ENCODE data around the gene SNRPD3.

SNRPD3 gene

DNA sequence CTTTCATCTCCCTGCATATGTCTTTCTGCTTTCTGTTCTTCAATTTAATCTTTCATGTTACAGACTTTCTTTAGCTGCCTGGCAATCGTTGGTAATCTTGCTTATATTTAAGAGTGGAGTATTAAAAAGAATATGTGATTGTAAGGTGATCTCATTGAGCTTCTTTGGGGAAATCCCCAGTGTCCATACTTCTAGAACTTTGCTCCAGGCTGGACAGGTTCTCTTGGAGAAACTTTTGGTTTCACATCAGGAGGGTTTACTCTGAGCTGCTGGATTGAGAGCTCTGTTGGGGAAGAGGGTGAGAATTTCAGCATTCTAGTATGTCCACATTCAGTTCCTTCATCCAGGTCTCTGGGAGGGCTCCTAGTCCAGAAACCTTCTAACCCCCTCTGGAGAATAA is 21.0 kb downstream of the SNRPD3 start:
- no peak for DNase-seq

DNA sequence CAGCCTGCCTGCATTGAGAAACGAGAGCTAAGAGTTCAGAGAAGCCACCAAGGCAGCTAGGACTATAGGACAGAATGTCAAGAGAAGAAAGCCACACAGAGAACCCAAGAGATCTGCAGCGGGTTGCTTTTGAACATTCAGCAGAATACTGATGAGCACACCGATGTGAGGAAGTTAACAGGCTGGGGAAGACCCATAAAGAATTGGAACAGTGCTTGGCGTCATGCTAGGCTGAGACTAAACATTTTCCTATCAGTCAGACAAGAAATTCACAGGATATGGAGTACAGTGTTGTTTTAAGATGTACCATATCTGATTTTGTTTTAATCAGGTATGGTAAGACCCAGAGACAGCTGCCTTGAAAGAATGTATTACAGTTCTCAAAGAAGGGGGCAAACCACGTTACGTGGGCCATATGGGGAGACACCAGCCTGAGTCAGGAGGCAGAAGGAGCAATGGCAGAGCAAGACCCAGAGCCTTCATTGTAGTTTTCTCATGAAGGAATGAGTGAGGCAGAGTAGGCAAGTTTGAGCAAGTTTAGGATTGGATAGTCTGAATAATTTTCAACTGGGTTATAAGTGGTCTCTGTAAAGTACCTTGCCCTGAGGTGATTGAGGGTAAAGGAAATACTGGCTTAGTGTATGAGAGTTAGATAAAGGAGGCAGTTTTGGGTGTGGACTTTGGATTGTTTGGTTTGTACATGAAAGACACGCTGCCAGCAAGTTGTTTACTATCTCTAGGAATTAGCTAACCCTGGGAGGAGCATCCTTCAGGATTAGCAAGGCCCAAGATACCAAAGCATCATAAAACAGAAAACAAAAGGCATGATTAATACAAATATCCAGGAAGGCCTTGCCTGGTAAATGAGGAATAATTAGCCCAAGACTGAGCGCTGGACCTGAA is 22.8 kb downstream of the SNRPD3 start:
- DNase-seq, result no peak

- no peak for DNase-seq
These were observed 23.4 kb downstream of the SNRPD3 start for GRCh38 chr22:24579258-24579601.

DNA sequence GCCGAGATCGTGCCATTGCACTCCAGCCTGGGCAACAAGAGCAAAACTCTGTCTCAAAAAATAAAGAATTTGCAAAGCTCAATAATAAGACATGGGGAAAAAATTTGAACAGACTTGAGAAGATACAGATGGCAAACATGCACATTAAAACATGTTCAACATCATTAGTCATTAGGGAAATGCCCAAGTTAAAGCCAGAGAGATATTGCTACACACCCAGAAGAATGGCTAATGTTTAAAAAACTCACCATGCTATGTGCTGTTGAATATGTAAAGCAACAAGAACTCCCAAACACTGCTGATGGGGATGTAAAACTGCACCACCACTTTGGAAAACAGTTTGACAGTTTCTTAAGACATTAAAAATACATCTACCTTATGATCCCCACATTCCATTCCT is 24.5 kb downstream of the SNRPD3 start:
- DNase-seq, result no peak

DNA sequence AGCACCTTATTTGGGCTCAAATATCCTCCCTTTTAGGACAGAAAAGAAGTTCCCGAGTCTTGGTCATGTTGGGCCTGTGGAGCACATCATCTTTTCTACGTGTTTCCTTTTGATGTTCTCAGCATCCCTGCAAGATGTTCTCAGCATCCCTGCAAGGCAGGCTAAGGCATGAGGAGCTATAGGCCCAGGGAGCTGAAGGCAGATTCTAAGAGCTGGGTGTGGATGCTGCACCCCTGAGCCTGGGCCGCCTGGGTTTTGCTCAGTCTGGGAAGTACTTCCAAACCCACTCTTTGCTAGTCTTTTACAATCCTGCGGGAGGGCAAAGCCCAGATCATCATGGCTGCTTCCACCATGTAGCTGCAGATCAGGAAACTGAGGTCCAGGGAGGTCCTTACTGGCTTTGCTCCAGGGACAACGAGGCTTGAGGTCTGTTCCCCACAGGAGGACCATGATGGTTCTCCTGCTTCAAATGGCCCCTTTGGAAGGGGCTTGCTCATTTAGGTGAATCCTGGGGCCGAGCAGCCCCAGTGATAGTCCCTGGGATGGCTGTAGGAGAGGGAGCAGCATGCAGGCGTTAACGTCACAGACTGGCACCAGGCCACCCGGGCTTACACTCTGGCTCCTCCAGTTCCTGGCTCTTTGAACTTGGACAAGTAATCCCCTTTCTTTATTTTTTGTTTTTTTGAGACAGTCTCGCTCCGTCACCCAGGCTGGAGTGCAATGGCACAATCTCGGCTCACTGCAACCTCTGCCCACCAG is 26.4 kb downstream of the SNRPD3 start:
- no peak for DNase-seq

GRCh38 chr22:24583221-24584165 is 27.7 kb downstream of the SNRPD3 start:
- DNase-seq, result peak; percentile 30

DNA sequence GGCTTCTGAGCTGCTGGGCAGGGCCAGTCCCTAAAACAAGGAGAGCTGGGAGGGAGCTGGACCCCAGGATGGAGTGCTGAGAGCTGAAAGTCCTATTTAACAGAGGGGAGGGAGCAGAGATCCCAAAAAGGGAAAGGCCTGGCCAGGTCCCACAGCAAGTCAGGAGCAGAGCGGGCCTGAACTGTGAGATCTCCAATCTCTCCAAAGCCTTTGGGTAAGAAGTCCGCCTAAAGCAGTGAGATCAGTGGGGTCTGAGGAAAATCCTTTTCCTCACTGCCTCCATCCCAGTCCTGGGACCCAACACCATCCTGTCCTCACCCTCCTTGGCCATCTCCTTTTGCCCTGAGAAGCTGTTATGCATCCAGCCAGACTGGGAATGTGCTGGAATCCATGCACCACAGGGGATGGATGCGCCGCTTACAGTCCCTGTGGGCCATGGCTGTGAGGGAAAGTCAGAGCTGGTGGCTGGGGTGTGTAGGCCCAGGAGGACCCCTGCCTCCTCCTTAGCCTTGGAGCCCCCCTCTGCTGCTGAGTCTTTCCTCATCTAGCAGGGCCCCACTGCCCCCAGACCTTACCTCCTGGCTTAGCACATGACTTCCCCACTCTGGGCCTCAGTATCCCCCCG is 28.5 kb downstream of the SNRPD3 start:
- DNase-seq, result no peak

DNA sequence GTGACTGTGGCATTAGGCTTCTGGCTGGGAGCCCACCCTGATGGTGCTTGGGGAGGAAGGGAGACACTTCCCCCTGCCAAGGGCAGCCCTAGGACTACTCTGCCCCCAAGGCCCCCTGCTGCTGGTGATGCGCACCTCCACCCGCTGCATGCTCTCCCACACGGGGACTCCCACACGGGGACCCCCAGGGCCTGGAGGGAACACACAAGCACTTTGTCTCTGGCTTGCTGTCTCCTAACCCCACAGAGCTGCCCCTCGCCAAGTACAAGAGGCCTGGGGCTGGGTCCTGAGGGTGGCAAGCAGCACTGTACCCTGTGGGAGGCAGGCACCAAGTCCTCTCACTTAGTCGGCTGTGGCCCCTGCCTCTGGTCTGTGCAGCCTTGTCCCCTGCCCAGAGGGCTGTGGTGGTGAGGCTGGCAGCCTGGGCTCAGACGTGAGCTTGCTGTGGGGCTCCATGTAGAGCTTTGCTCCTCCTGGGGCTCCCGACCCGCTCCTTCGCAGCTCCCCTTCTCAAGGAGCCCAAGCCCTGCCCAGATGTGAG is 29.1 kb downstream of the SNRPD3 start:
- DNase-seq, result no peak

GRCh38 chr22:24585461-24585860 is 29.7 kb downstream of the SNRPD3 start:
- DNase-seq, result no peak

DNA sequence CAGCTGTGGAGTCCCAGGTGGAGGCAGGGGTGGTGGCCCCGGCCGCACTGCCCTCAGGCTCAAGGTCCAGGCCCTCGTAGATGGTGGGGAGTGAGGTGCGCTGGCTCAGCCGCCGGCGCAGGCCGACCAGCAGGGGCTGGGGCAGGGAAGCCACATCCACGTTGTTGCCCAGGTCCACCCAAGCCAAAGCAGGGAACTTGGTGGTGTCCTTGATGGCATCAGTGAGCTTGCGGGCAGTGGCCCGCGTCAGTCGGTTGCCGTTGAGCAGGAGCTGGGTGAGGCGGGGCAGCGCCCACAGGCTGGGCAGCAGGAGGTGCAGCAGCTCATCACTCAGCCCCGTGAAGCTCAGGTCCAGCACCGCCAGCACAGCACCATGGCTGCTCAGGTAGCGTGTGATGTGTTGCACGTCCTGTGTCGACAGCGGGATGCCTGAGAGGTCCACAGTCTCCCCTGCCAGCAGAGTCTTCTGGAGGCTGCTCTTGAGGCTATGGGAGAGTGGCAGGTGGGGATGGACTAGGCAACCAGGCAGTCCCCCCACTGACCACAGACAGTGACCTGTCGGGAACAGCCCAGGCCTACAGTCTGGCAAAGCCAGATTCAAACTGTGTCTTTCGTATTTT is 30.2 kb downstream of the SNRPD3 start:
- DNase-seq, result no peak

- no peak for DNase-seq
These were observed 31.5 kb downstream of the SNRPD3 start for GRCh38 chr22:24587251-24587650.

- no peak for DNase-seq
These were observed 32.1 kb downstream of the SNRPD3 start for GRCh38 chr22:24587948-24588347.

- DNase-seq, result no peak
These were observed 32.6 kb downstream of the SNRPD3 start for GRCh38 chr22:24588381-24588756.

DNA sequence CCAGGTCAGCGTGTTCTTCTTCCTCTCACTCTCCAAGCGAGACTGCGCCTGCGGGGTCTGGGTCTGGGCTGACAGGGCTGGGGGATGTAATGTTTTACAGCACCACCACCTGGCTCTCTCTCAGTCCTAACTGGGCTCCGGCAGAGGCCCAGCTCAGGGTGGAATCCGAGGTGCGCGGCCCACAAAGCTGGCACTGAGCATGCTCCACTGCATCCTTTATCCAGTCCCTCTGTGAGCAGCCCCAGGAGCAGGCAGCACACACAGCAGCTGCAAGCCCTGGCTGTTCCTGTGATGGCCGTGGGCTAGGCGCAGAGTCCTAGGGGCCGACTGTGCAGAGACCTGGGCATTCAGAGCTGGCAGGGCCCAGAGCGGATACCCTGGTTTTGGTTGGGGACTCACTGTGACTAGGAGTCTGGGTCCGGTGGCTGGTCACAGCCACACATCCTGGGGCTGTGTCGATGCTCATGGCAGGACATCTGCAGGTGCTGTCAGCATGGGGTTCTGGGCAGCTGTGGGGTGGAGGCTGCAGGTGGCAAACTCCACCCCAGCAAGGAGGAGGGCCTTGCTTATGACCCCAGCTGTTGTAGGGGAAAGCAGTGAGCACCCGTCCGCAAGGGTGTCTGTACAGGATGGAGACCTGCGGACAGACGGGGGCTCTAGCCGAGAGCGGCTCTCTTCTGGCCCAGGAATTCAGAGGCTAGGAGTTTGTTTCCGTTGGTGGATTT is 33.1 kb downstream of the SNRPD3 start:
- no peak for DNase-seq

DNA sequence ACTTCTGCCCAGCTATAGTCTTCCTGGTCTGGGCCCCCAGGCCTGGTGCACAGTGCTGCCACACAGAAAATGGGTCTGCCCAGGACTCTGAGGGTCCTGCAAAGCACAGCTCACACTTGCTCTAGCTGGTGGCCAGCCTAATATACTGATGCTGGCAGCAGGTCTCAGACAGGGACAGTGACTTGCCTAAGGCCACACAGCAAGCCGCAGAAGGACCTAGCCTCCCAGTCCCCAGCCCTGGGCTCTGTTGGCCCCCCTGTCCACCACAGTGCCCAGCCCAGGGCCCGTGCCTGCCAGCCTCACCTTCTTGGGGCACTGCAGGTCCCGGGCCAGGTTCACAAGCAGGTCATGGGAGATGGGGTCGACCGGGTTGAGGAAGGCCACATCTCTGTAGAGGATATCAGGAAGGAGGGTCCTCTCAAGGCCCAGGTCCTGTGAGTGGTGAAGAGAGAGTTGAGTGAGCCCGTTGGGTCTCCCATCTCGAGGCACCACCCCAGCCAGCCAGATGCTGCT is 33.8 kb downstream of the SNRPD3 start:
- no peak for DNase-seq

DNA sequence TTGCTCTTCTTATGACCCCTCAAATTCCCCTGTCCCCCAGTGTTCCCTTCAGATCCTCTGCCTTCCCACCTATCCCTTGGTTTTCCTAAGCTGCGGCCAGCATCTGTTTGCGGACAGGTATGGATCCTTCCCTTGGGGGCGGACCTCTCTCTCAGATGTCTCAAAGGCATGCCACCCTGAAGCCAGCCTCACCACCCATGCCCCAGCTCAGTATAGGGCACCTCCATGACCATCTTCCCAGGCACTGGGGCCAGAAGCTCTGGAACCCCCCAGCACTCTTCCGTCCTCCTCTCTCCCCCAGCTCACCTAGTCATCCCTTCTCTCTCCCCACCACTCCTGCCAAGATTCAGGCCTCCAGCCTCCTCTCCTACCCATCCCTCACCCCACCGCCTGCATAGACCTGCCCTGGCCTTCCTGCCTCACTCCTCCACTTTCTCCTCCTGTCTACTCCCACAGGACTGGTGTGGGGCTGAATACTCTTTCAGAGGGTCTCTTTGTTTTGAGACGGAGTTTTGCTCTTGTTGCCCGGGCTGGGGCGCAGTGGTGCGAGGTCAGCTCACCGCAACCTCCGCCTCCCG is 34.9 kb downstream of the SNRPD3 start:
- DNase-seq, result no peak

DNA sequence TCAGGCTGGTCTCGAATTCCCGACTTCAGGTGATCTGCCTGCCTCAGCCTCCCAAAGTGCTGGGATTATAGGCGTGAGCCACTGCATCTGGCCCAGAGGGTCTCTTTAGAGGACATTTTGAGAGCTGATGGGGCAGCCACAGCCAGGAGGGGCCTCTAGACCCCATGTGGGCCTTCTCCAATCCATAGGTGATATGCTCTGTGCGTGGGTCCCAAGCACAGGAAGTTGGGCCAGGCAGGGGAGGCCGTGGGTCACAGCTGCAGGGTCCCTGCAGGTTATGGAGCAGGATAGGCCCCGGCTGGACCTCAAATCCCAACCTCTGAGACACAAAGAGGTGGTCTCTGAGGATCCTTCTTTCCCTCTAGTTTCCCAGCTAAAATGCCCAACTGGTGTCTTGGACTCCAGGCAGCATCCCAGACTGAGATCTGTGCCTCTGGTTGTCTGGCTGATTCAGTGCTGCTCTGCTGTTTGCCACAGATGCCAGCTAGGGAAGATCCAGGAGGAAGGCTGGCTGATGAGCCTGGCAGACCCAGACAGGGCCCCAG is 35.6 kb downstream of the SNRPD3 start:
- no peak for DNase-seq

DNA sequence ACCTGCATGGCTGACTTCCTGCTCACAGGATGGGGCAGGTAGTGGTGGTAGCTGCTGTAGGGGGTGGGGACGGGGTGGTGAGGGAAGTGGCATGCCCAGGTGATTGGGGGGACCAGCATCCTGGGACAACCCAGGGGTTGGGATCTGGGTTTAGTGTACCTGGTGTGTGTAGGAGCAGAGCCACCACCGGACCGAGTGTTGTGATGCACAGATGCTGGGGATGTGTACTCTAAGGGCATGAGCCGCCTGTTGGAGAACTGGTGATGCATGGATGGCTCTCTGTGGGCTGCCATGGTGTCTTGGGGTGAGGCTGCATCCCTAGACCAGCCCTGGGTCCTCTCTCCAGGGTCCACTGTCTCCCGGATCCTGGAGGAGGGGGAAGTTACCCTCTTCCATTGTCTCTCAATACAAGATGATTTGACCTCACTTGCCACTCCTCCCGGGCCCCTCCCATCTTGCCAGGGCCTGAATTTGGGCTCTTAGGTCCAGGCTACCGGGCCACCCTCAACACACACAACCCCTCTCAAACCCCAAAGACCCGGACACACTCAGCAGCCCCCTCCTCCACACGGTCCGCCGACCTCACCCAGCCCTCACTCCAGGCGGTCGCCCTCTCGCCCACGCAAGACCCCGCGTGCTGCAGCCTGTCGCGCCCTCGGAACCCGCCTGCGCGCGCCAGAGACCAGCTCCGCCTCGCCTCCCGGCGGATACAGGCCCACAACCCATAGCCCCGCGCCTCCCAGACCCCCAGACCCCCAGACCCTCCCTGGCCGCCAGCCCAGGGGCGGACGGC is 36.5 kb downstream of the SNRPD3 start:
- DNase-seq, result no peak

GRCh38 chr22:24592851-24593558 is 37.2 kb downstream of the SNRPD3 start, which contains the start of gene LRRC75B:
Gene LRRC75B (minus strand): TSS chr22:24593073. CDS start chr22:24593039, 34 bp downstream.
- DNase-seq, result peak; percentile 13

All from SHP77 treated with DMSO at 0.1 percent for 48 hours (cell line).